Karpas-422 (cell line): ENCODE results near the gene ZNF71. TPM values are rescaled to one million over a fixed set of nuclear protein-coding genes. Genes with fewer than 3 reads are reported as not detected.
"Not testable (repeated sequence)": the region's sequence is repeated elsewhere in the genome, so short reads cannot be mapped to it uniquely, and the experiment has no call there.

Experiments
- DNase-seq: peaks from one replicate; pipeline ENCODE4 v3.0.0-alpha.2; 2015
- H2AFZ ChIP-seq: fragments of 200-600 bp; sonication (generic); 2 replicates; pipeline ENCODE4 v1.6.1; 2014; ENCODE audit warnings: antibody characterized with exemption, low read length, mixed read lengths
- H3K27ac ChIP-seq: fragments of 200-600 bp; sonication (generic); 2 replicates; pipeline ENCODE4 v1.5.1; 2014; ENCODE audit warnings: mild to moderate bottlenecking, low read length, moderate library complexity
- H3K27me3 ChIP-seq: fragments of 200-600 bp; sonication (generic); 2 replicates; pipeline ENCODE4 v1.6.1; 2014; ENCODE audit warnings: low read length, mixed read lengths
- H3K36me3 ChIP-seq: fragments of 200-600 bp; sonication (generic); 2 replicates; pipeline ENCODE4 v1.6.1; 2014; ENCODE audit warnings: low read length, mixed read lengths; ENCODE audit not compliant: insufficient read depth
- H3K4me1 ChIP-seq: fragments of 200-600 bp; sonication (generic); 2 replicates; pipeline ENCODE4 v1.6.1; 2014; ENCODE audit warnings: mild to moderate bottlenecking, low read length, mixed read lengths
- H3K4me2 ChIP-seq: fragments of 200-600 bp; sonication (generic); 2 replicates; pipeline ENCODE4 v1.6.1; 2014; ENCODE audit warnings: low read length, low read depth, mild to moderate bottlenecking; ENCODE audit not compliant: poor library complexity, severe bottlenecking
- H3K4me3 ChIP-seq: fragments of 200-600 bp; sonication (generic); 2 replicates; pipeline ENCODE4 v1.5.1; 2014; ENCODE audit warnings: mild to moderate bottlenecking, antibody characterized with exemption, low read length, mixed read lengths
- H3K79me2 ChIP-seq: fragments of 200-600 bp; sonication (generic); 2 replicates; pipeline ENCODE4 v1.6.1; 2014; ENCODE audit warnings: mild to moderate bottlenecking, low read length, mixed read lengths
- H3K9ac ChIP-seq: fragments of 200-600 bp; sonication (generic); 2 replicates; pipeline ENCODE4 v1.6.0; 2014; ENCODE audit warnings: low read length
- H3K9me2 ChIP-seq: fragments of 200-600 bp; sonication (generic), shearing (Covaris generic); replicated peaks from 2 replicates; pipeline ENCODE4 v1.6.0; 2014; ENCODE audit warnings: mild to moderate bottlenecking, low read length, moderate library complexity; ENCODE audit not compliant: insufficient read depth
- H3K9me3 ChIP-seq: fragments of 300-700, 200-600 bp; sonication (generic); 2 replicates; pipeline ENCODE4 v1.6.1; 2014; ENCODE audit warnings: low read length, mixed read lengths
- H4K20me1 ChIP-seq: fragments of 200-600 bp; sonication (generic); 2 replicates; pipeline ENCODE4 v1.6.1; 2014; ENCODE audit warnings: mild to moderate bottlenecking, antibody characterized with exemption, low read length, low read depth; ENCODE audit not compliant: insufficient read depth
- total RNA-seq: library from RNA; depleted of rRNA; stranded (reverse); fragments of >200 nt; shearing (Covaris generic); gene quantifications from 2 replicates; pipeline ENCODE4 v1.2.3, GENCODE V29; 2014; ENCODE audit warnings: low replicate concordance

The ZNF71 gene
- total RNA-seq, 1 experiment from 2014 or later = 16.4 TPM

- Histone ChIP-seq H3K79me2 (no peaks in the 10 kb centered on the region), H3K9me2 (no peaks in the 10 kb centered on the region), H3K4me3 (no peak overlapping the region), H3K27me3 (no peaks in the 10 kb centered on the region), H4K20me1 (no peaks in the 10 kb centered on the region), H3K27ac (no peak overlapping the region), H3K4me1 (no peaks in the 10 kb centered on the region), H3K9ac (no peak overlapping the region), H2AFZ (no peak overlapping the region), H3K4me2 (no peak overlapping the region), H3K9me3 (peaks cover 48% of the 10 kb centered on the region), H3K36me3 (no peaks in the 10 kb centered on the region)
- no peak for DNase-seq
These were observed 69.4 kb downstream of the ZNF71 start for GRCh38 chr19:56664511-56664910.

DNA sequence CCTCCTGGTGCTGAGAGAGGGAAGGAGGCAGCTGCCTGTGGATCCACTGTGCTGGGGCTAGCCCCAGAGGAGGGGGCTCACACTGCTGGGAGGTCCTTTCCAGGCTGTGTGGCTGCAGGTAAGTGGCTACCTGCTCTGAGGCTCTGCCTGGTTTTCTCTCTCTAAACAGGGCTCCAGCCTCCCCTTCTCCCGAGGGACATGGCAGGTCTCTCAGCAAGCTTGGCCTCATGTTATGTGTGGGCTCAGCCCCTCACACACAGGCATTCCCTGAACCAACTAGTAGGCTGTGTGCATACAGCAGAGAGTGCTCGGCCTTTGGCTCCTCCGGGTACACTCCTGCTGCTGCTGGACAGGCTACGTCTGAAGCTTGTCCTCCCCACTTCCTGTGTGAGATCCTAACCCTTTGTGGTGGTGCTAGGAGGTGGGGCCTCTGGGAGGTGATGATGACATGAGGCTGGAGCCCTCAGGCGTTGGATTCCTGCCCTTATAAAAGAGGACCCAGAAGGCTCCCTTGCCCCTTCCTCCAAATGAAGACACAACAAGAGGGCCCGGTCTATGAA lies 72.3 kb downstream of the ZNF71 start:
- DNase-seq = no peak
- Histone ChIP-seq H3K4me3 (no peak overlapping the region), H3K9me3 (peaks cover 42% of the 10 kb centered on the region), H3K4me2 (no peak overlapping the region), H3K9me2 (no peaks in the 10 kb centered on the region), H3K4me1 (no peaks in the 10 kb centered on the region), H3K27ac (no peak overlapping the region), H2AFZ (no peak overlapping the region), H3K36me3 (no peaks in the 10 kb centered on the region), H3K27me3 (no peaks in the 10 kb centered on the region), H3K79me2 (no peaks in the 10 kb centered on the region), H3K9ac (no peak overlapping the region), H4K20me1 (no peaks in the 10 kb centered on the region)

DNA sequence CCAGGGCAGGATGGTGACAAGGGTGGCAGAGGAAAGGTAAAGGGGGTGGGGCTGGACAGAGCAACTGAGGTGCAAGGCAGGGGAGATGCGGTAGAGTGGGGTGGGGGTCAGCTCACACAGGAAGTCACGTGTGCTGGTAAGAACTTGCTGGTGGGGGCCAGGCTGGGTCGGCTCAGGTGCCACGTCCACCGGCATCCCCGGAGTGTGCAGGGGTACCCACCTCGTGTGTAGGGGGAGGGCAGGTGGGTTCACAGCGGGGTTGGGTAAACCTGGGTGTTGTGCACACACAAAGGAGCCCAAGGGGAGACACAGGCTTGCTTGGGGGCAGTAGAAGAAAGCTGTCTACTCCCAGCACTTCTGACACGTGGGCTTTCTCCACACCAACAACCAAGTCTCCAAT lies 73.6 kb downstream of the ZNF71 start:
- DNase-seq = no peak
- Histone ChIP-seq H3K4me2 (no peak overlapping the region), H3K9ac (no peak overlapping the region), H3K4me1 (no peaks in the 10 kb centered on the region), H3K4me3 (no peak overlapping the region), H3K9me2 (no peaks in the 10 kb centered on the region), H3K27ac (no peak overlapping the region), H3K79me2 (no peaks in the 10 kb centered on the region), H4K20me1 (no peaks in the 10 kb centered on the region), H2AFZ (no peak overlapping the region), H3K9me3 (peaks cover 38% of the 10 kb centered on the region; the same call in 1 of the 2 replicates), H3K36me3 (no peaks in the 10 kb centered on the region), H3K27me3 (no peaks in the 10 kb centered on the region)

DNA sequence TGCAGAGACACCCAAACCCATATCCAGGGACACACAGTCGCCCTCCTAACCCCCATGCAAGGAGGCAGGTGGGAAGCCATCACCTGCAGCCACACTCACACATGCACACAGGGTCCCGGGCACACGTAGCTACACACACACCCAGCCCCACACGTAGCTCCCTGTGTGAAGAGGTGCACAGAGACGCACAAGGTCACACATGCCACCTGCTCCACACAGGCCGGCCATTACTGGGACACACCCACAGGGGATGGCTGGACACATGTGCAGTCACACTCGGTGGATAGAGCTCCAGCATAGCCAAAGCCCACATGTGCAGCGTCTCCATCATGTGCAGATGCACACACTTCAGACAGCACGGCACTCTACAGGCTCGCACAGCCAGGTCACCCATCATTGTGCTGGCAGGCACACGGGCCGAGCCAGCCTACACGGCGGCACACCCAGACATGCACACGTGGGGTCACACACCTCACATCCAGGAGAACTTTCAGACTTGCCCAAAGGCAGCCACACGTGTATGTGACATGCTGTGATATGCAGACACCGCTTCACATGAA lies 75.4 kb downstream of the ZNF71 start:
- Histone ChIP-seq H3K9me3 (peaks cover 34% of the 10 kb centered on the region), H3K9ac (no peak overlapping the region), H2AFZ (no peak overlapping the region)

DNA sequence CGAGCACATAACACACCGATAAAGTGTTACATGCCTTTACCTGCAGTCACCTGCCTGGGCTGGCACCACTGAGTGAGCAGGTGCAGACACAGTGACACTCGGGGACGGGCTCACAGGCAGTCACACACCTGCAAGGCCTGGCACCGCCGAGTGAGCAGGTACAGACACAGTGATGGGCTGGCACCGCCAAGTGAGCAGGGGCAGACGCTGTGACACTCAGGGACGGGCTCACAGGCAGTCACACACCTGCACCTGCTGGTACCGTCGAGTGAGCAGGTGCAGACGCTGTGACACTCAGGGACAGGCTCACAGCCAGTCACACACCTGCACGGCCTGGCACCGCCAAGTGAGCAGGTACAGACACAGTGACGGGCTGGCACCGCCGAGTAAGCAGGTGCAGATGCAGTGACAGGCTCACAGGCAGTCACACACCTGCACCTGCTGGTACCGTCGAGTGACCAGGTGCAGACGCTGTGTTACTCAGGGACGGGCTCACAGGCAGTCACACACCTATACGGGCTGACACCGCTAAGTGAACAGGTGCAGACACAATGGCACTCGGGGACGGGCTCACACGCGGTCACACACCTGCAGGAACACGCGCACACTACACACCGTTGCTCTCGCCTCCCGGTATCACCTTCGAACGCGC lies 76.0 kb downstream of the ZNF71 start:
- Histone ChIP-seq H3K36me3 (no peaks in the 10 kb centered on the region), H3K27ac (no peak overlapping the region), H3K9me2 (no peaks in the 10 kb centered on the region), H3K4me1 (no peaks in the 10 kb centered on the region), H2AFZ (no peak overlapping the region), H3K27me3 (no peaks in the 10 kb centered on the region), H3K79me2 (no peaks in the 10 kb centered on the region), H3K9me3 (peaks cover 31% of the 10 kb centered on the region), H3K9ac (no peak overlapping the region), H3K4me2 (no peak overlapping the region), H3K4me3 (no peak overlapping the region), H4K20me1 (no peaks in the 10 kb centered on the region)
- DNase-seq = no peak

More for the DNA sequence above, 75.4 kb downstream of the ZNF71 start:
- Histone ChIP-seq H4K20me1 (no peaks in the 10 kb centered on the region), H3K4me3 (no peak overlapping the region), H3K36me3 (no peaks in the 10 kb centered on the region), H3K4me2 (no peak overlapping the region), H3K4me1 (no peaks in the 10 kb centered on the region), H3K27me3 (no peaks in the 10 kb centered on the region), H3K9me2 (no peaks in the 10 kb centered on the region), H3K27ac (no peak overlapping the region), H3K79me2 (no peaks in the 10 kb centered on the region)
- no peak for DNase-seq

DNA sequence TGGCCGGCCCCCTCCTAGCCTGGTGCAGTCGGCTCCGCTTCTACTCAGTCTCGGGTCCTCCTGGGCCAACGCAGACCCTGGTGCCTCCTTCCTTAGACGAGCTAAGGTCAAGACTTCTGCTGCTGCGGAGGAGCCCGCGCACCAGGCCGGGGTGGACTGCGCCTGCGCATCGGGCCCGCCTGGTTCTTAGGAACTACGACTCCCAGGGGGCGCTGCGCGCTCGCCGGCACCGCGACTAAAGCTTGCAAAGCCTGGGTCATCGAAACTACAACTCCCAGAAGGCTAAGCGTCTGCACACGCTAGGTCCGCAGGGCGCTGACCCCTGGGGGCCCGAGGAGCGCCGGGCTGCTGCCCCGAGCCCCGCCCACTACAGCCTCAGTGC lies 76.5 kb downstream of the ZNF71 start, which contains the start of gene ZNF835:
Gene ZNF835, minus strand, starts transcription at position 145 of the 382 bp plus-strand sequence. CDS start 6,559 bp downstream, outside the sequence.
- Histone ChIP-seq H3K4me1 (no peaks in the 10 kb centered on the region), H3K9ac (no peak within 1 kb of the TSS), H3K36me3 (no peaks in the 10 kb centered on the region), H4K20me1 (no peaks in the 10 kb centered on the region), H3K79me2 (no peaks in the 10 kb centered on the region), H3K9me2 (no peaks in the 10 kb centered on the region), H3K9me3 (peaks cover 33% of the 10 kb centered on the region), H2AFZ (no peak within 1 kb of the TSS), H3K27me3 (no peaks in the 10 kb centered on the region), H3K4me2 (no peak within 1 kb of the TSS), H3K4me3 (no peak within 1 kb of the TSS), H3K27ac (no peak within 1 kb of the TSS)
- DNase-seq = no peak

DNA sequence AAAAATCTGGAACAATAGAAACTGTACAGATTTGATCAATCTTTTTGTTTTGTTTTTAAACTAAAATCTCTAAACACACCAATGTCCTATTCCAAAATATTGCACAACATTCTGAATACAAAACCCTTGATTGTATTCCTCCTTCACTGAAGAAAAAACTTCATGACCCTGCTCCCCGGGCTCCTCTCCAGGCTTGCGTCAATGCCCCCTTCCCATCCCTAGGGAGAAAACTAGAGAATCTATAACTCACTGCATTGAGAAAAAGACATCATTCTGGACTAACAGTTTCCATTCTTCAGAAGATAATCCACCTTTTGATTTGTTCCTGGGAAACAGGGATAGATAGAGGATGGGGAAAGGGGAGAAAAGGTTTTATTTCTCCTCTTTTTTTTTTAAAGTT lies 77.5 kb downstream of the ZNF71 start:
- not testable (repeated sequence) for H3K27me3 ChIP-seq, H3K9me2 ChIP-seq, H4K20me1 ChIP-seq, H3K4me1 ChIP-seq, H3K27ac ChIP-seq, H3K36me3 ChIP-seq, H3K79me2 ChIP-seq, H3K4me3 ChIP-seq, DNase-seq, H3K4me2 ChIP-seq, H2AFZ ChIP-seq, H3K9ac ChIP-seq
- peaks cover 26% of the 10 kb centered on the region for H3K9me3 ChIP-seq
